HTERT RPE-1 (cell line): ENCODE data around the gene DNAJC6.

ENCODE experiments used
- in situ Hi-C: fragments of 300-500 bp; cut with MboI; formaldehyde crosslinking; loops from 4 replicates; pipeline ENCODE4 v1.14.3; 2020; ENCODE audit warnings: low sequenced_read_pairs

The DNAJC6 gene

GRCh38 chr1:65459397-65459768 is 150.0 kb downstream of the DNAJC6 start:
- in situ Hi-C loops = no loop called here
